Heart left ventricle (tissue), 13 donors: ENCODE measurements around the gene CYP11A1.

Experiments used
- CTCF ChIP-seq, 12 donors: fragments of 200-600 bp; sonication (generic) in 4 of 12; IDR thresholded peaks; one replicate each; pipeline versions ENCODE4 v1.5.0 to v1.8.0; 2018 to 2022; ENCODE audit warnings: antibody characterized with exemption in 12 of 12, mild to moderate bottlenecking in 5 of 12
- POLR2A ChIP-seq, 2 donors: fragments of 450-650 bp; IDR thresholded peaks; one replicate each; pipeline ENCODE4 v1.6.1; 2017; ENCODE audit warnings: antibody characterized with exemption in 2 of 2, mild to moderate bottlenecking in 2 of 2, moderate library complexity in 2 of 2
- donor health status: ischemic (EF 13 %, LVEDD 7.1; RV severe dilation, severe dysfunction).
- donor health status: DM: no; HTN: yes; CAD: no.
- donor health status: DM: no; HTN: no; CAD: no.
- donor health status: ischemic (EF 25% LVEDD 6.9; RV normal size, moderate dysfunction).
- donor health status: ischemic (EF 25% LVEDD 5.7; RV mildly dilated, moderate dysfunction).
- donor health status: ischemic (EF 35%, LVEDD 5.7; RV mildly dilated, moderate dysfunction).
- donor health status: nonischemic (EF 11% LVEDD 7.7; RV severe dilation, severe dysfunction).
- donor health status: DM: yes; HTN: yes; CAD: no.
- donor health status: PGD.
- donor health status: ischemic (EF 29% LVEDD 5.4; RV normal size, mild dysfunction).
- donor health status: nonischemic (EF 23%, LVEDD 6.1; RV moderate dilation, normal function).

- TF ChIP-seq CTCF (IDR thresholded peaks at IDR 0.05) (no peak), POLR2A (IDR thresholded peaks at IDR 0.05) (no peak)
These were observed 28.8 kb downstream of the CYP11A1 start for GRCh38 chr15:74338676-74339075.
